HuH-7 (cell line): ENCODE measurements around the gene CCNF.
A peak's percentile ranks its signal among the peaks of the same experiment; 100 is the strongest.
"Not testable (repeated sequence)": the region's sequence is repeated elsewhere in the genome, so short reads cannot be mapped to it uniquely, and the experiment has no call there.

ENCODE experiments used
- DNase-seq: peaks from one replicate; pipeline ENCODE4 v3.0.0; 2011; ENCODE audit warnings: low spot score

CCNF gene

DNA sequence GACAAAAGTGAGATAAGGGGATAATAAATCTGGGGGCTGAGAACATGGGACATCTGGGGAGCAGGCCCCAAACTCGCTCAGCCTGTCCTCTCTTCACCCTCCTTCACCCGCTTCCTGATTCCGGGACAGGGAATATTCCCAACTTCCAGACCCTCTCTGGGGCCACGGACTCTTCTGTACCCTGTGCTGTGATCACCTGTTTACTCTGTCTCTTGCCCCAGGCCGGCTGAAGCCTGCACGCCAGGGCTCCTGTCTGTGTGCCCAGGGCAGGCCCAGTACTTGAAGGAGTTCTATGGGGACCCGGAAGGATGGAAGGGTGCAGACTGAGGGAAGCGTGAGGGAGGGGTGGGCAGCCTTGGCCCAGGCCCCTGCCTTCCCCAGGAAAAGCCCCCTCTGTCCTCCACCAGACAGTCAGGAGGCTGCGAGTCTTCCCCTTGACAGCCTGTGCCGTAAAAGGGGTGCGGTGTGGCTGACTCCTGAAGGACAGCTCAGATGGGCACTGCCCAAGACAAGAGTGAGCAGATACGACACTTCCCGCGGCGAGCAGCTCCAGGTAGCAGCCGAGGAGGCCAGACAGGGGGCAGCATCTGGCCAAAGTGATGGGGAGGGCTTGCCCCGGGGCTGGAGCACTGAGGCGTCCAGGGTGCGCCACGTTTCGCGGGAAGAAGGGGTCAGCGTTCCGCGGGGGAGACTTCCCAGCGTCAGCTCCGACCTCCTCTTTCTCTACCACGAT lies 1.0 kb upstream of the CCNF start:
- peak; percentile 38 for DNase-seq

DNA sequence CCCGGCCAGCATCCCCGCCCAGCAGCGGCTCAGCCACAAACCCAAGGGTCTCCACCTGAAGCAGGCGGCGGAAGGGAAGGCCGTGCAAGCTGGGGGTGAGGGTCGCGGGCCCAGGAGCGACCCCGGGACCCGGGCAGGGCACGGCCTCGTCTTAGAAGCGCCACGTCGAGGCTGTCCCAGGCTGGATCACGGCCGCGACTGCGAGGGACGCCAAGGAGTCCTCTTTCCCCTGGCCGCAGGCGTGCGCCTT lies 538 bp upstream of the CCNF start:
- no peak for DNase-seq

DNA sequence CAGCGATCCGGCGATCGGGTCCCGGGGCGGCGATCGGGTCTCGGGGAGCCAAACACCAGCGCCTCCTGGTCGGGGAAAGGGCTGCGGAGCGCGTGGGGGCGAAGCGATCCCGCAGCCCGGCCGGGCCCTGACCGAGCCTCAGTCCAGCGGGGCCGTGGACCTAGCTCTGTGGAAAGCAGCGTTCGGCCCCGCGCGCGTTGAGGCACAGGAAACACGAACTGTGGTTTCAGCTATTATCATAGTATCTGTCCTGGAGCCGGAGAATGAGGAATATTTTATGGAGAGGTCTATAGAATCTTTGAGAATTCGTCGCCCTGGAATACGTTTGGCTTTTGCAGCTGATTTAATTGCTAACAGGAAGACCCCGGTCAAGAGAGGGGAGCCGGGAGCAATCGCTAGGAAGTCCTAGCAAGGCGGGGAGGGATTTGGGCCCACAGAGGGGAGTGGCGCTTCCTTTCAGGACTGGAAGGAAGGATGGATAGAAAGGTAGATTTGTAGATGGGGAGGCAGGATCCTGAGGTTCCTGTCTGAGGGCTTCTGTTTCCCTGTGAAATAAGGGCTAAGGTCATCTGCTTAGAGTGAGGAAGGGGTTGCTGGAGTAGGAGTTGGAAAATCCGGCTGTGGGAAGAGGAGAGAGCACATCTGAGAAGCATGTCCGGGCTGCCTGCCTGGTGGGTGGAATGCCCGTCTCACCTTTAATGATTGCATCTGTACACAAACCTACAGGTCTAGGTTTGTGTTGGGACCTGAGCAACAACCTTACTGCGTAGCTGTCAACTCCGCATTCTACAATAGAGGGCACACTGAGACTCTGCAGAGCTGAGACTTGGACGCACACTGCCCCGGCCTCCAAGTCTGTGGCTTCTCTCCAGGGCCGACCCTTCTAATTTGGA lies 770 bp downstream of the CCNF start:
- peak; percentile 40 for DNase-seq

DNA sequence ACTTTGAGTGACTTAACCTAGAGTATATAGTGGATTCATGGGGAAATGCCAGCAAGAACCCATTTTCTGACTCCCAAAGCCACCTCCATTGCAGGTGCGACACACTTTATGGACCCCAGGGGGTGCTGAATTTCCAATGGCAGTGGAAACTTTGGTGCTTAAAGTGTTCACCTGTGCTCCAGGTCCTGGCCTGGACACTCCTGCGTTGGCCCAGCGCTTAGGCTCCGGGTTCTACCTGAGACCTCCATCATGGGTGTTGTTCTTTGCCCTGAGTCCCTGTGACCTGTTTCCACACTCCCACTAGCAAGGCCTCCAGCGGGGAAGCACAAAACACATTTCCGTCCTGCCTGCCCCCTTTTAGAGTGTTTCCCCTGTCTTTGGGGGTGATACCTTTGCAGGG lies 3.0 kb downstream of the CCNF start:
- no peak for DNase-seq

DNA sequence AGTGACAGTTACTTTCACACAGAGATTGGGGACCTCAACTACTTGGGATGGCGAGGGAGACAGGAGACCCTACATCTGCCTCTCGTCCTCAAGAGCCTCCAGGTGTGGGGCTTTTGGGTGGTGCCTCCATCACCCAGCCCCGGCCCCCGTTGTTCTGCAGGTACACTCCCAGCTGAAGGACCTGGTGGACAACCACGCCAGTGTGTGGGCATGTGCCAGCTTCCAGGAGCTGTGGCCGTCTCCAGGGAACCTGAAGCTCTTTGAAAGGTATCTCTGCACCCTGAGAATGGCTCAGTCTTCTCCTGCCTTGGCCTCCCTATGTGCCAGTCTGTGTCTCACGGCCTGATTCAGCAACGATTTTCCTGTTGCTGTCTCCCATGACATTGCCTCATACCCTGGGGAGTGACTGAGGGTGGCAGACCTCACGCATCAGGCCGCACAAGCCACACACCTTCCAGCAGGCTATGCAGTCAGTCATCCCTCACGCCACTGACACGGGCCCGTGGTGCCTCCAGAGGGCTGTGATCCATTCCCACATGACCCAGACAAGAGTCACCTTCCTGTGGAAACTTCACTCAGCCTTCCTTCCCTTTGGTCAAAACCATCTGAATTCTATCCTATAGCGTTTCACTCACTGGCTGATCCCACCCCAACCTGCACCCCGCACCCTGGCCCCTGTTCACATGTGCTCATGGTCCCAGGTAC lies 3.7 kb downstream of the CCNF start:
- no peak for DNase-seq

DNA sequence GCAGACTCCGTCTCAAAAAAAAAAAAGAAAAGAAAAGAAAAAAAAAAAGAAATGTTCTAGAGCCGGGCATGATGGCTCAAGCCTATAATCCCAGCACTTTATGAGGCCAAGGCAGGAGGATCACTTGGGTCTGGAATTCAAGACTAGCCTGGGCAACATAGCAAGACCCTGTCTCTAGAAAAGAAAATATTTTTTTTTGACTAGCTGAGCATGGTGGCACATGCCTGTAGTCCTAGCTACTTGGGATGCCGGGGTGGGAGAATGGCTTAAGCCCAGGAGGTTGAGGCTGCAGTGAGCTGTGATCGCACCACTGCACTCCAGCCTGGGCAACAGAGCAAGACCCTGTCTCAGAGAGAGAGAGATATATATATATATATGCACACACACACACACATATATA lies 6.0 kb downstream of the CCNF start:
- DNase-seq, result not testable (repeated sequence)

DNA sequence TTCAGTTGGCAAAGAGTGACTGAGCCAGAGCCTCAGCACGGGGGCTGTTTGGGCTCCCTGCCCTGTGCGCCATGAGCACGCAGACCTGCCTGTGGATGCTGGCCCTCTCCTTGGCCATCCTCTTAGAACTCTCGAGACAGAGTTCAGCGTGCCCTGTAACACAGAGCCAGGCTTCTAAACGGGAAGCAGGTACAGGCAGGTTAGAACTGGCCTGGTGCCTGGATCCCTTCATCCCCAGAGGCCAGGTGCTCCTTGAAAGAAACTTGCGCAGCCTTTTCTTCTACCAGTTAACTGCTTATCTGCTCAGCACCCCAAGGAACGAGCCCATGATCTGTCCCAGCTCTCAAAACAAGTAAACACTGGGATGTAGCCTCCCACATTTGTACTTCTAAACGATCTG lies 6.9 kb downstream of the CCNF start:
- DNase-seq, result no peak

DNA sequence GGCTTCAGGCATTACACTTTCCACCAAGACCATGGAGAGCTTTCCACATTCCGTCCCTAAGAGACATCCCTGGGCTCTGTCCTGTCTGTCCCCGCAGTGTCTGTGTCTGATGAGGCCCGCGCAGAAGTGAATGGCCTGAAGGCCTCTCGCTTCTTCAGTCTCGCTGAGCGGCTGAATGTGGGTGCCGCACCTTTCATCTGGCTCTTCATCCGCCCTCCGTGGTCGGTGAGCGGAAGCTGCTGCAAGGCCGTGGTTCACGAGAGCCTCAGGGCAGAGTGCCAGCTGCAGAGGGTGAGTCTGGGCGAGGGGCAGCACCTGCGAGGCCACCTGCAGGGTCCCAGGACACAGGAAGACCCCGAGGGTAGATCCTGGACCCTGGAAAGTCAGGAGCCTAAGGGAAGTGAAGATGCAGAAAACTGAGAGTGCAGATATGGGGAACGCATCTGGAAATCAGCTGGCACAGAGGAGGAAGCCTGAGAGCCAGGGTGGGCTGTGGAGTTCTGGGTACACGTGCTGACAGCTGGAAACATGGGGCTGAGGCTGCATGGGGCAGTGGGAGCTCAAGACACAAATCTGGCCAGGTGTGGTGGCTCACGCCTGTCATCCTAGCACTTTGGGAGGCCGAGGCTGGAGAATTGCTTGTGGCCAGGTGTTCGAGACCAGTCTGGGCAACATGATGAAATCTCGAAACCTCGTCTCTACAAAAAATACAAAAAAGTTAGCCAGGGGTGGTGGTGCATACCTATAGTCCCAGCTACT lies 8.0 kb downstream of the CCNF start:
- no peak for DNase-seq

DNA sequence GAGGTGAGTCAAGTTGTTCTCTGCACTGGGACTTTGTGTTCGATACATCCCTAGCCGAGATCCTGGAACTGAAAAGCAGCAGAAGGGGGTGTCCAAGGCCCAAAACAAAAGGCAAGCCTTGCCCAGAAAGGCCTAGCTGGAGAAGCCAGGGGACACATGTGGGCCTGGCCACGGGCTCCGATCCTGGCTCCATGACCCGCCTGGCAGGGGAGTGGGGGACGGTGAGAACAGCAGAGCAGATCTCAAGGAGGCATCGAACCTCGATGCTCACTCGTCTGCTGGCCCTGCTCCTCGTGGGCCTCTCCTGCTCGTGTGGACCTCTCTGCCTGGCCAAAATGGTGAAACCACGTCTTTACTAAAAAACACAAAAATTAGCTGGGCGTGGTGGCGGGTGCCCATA lies 8.9 kb downstream of the CCNF start:
- no peak for DNase-seq

DNA sequence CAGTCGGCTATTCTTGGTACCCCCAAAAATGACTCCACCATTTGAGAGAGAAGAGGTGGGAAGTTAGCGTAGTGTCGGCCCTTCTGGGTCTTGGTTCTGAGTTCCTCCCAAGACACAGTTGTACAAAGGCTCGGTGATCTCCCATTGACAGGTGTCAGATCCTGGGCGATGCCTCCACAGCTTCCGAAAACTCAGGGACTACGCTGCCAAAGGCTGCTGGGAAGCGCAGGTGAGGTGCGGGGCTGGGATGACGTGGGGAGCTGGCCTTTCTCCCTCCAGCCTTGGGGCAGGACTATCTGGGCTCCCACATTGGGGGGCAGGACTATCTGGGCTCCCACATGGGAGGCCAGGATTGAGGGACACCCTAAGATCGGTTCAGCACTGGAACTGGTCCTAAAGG lies 10.4 kb downstream of the CCNF start:
- DNase-seq, result no peak

DNA sequence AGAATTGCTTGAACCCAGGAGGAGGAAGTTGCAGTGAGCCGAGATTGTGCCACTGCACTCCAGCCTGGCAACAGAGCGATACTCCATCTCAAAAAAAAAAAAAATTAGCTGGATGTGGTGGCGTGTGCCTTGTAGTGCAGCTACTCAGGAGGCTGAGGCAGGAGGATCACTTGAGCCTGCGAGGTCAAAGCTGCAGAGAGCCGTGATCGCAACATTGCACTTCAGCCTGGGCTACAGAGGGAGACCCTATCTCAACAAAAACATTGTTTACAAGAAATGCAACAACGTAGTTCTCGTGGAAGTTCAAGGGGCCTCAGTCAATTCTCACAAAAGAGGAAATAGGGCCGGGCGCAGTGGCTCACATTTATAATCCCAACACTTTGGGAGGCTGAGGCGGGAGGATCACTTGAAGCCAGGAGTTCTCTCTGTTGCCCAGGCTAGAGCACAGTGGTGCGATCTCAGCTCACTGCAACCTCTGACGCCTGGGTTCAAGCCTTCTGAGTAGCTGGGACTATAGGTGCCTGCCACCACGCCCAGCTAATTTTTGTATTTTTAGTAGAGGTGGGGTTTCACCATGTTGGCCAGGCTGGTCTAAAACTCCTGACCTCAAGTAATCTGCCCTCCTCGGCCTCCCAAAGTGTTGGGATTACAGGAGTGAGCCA lies 12.0 kb downstream of the CCNF start:
- not testable (repeated sequence) for DNase-seq

DNA sequence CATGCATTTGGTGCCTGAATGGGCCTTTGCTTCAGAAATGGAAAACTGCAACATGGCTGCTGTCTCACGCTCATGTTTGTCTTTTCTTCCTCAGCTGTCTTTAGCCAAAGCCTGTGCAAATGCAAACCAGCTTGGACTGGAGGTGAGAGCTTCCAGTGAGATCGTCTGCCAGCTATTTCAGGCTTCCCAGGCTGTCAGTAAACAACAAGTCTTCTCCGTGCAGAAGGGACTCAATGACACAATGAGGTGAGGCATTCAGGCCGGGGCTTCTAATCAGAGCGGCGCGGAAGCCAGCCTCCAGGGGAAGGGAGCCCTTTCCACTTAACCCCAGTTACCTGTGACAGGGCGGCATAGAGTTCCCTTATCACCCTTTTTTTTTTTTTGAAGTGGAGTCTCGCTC lies 14.3 kb downstream of the CCNF start:
- no peak for DNase-seq

DNA sequence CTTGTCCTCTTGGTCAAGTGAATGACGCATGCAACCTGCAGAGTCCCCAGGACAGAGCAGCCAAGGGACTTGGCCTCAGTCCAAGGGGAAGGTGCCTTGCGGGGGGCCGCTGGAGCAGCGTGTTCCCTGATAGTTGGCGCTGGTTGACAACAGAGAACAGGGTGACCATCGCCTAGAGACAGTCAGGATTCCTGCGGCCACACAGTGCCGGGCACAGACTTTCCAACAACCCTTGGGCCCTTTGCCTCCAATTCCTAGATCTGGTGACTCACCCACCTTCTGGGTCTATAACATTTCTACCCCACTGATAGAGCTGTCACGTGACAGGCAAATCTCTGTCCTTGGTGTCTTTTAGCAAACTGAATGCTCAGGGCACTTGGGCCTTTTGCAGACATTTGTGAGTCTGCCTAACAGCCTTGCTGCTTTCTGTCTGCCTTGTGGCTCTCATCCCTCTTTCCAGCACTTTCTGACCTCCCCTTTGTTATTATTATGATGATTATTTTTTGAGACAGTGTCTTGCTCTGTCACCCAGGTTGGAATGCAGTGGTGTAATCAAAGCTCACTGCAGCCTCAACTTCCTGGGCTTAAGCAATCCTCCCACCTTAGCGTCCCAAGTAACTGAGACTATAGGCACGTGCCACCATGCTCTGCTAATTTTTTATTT lies 18.8 kb downstream of the CCNF start:
- no peak for DNase-seq

DNA sequence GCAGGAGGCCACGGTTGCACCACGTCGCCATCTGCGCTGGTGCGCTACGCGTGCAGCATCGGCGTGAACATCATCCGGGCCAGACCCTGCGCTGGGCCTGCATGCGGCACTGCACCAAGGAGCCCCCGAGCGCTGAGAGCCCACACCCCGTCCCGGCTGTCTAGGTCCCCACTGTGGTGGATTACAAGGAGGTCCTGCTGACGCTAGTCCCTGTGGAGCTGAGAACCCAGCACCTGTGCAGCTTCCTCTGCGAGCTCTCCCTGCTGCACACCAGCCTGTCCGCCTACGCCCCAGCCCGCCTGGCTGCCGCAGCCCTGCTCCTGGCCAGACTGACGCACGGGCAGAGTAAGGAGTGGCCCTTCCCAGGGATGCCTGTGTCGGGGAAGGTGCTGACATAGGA lies 19.9 kb downstream of the CCNF start:
- DNase-seq, result no peak

DNA sequence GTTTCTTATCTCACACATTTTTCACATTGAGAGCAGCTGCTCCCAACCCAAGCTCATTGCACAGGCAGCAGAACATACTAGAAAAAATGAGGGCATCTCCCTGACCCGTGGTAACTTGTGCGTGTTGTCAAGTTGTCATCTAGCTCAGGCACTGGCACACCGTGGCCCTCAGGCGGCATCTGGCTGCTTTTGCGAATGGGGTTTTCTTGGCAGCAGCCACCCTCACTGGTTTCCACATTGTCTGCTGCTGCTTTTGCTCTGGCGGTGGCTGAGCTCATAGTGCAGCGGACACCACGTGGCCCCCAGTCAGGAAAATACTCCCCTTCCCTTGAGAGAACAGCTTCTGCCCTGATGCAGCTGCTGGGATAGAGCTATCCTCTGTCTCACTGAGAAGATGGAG lies 21.3 kb downstream of the CCNF start:
- DNase-seq, result no peak

DNA sequence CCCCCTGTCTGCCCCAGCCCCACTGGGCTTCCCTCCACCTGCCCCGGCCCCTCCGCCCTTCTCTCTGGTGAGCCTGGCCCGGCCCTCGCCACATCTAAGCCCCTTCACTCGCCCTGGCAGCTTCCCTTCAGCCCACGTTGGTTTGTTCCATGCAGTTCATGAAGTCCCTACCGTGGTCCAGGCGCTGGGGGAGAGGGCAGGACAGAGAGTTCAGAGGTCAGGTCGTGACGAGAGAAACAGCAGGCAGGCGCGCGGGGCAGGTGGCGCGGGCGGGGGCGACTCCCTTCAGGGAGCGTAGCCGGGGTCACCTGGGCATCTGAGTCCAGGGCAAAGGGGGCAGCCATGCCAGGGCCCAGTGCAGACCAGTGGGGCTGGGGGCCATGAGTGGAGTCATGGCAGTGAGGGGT lies 21.7 kb downstream of the CCNF start:
- no peak for DNase-seq

DNA sequence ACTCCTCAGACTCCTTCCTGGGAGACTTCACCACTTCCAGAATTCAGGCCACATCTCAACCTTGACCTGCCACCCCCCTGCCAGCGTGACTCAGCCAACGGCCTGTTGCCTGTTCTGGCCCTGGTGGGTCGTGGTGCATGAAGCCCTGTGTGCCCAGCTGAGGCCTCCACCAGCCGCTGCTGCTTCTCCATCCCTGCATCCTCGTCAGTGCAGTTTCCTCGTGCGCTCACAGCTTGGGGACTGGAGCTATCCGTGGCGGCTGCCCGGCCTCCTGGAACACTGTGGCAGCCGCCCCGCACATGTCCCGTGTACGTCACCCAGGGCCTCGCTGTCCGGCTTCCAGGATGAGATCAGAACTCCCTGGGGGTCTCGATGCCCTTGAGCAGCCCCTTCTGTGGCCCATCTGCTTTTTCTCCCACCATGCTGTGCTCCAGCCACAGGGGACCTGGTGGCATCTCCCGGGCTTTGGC lies 22.6 kb downstream of the CCNF start:
- no peak for DNase-seq

DNA sequence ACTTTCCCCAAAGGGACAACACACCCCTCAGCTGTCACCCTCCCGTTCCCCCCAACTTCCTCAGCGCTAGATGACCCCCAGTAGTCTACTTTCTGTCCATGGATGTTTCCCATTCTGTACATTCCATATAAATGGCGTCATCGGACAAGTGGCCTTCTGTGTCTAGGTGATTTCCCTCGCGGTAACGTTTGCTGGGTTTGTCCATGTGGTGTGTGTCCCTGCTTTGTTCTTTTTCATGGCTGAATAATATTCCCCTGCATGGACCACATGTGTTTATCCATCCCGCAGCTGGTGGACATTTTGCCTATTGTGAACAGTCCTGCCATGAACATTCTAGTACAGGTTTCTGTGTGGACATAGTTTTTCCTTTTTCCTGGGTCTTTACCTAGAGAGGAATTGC lies 23.4 kb downstream of the CCNF start:
- DNase-seq, result no peak

DNA sequence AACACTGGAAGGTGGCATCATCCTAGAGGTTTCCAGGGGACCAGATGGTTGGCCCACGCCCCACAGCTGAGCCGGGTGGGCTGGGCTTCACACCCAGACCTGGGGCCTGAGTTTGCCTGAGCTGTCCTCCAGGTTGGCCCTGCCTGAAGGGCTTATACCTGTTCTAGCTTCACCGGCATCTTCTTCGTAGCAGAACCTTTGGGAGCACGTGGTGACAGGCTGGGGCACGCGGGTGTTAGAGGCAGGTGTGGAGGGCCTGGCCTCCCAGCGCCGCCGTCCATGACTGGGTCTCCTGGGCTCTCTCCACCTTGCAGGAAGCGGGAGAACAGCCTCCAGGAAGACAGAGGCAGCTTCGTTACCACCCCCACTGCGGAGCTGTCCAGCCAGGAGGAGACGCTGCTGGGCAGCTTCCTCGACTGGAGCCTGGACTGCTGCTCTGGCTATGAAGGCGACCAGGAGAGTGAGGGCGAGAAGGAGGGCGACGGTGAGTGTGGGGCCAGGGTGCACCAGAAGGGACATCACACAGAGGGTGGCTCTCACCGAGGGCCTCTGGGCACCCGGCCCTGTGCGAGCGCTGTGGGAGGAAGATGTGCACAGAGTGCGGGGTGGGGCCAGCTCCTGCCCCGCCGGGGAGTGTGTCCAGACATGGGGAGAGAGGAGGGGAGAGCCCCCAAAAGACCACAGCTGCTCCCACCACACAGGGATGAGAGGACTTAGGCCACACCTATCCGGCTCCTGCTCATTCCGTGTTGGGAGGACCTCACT lies 26.0 kb downstream of the CCNF start:
- DNase-seq, result no peak

DNA sequence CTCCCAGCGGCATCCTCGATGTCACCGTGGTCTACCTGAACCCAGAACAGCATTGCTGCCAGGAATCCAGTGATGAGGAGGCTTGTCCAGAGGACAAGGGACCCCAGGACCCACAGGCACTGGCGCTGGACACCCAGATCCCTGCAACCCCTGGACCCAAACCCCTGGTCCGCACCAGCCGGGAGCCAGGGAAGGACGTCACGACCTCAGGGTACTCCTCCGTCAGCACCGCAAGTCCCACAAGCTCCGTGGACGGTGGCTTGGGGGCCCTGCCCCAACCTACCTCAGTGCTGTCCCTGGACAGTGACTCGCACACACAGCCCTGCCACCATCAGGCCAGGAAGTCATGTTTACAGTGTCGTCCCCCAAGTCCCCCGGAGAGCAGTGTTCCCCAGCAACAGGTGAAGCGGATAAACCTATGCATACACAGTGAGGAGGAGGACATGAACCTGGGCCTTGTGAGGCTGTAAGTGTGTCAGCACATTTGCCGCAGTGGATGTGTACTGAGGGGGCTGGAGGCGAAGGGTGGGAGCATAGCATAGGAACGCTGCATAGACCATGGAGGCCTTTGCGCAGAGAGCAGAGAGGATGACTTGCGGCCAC lies 27.4 kb downstream of the CCNF start:
- DNase-seq, result no peak
